Activated CD8-positive, alpha-beta T cell treated with anti-CD3 and anti-CD28 coated beads for 36 hours (primary cell): ENCODE data around the gene CAVIN1. TPM values are rescaled to one million over a fixed set of nuclear protein-coding genes. Genes with fewer than 3 reads are reported as not detected.
A peak's percentile ranks its signal among the peaks of the same experiment; 100 is the strongest.

Source experiments
- ATAC-seq: fragments of 200-7000 bp; cut with Tn5 transposase; one replicate; pipeline ENCODE4 v1.10.0; 2021; ENCODE audit warnings: mild to moderate bottlenecking, moderate library complexity
- CTCF ChIA-PET: fragments of 350-600 bp; sonication (Branson Sonifier 250); formaldehyde crosslinking; loops from one replicate; lab custom pipeline; 2021; ENCODE audit warnings: antibody characterized with exemption; lab: Charles Lee
- POLR2A ChIA-PET: fragments of 350-600 bp; sonication (Branson Sonifier 250); formaldehyde crosslinking; loops from one replicate; lab custom pipeline; 2021; ENCODE audit warnings: antibody characterized with exemption; lab: Charles Lee
- DNase-seq: peaks from one replicate; pipeline ENCODE4 v3.0.0-alpha.2; 2020
- H3K27ac Mint-ChIP-seq: one replicate; pipeline ENCODE4 v1.8.0; 2021; ENCODE audit warnings: mild to moderate bottlenecking, mixed read lengths
- H3K27me3 Mint-ChIP-seq: one replicate; pipeline ENCODE4 v1.8.0; 2021; ENCODE audit warnings: mixed read lengths
- H3K36me3 Mint-ChIP-seq: one replicate; pipeline ENCODE4 v1.8.0; 2021; ENCODE audit warnings: low read depth, mixed read lengths
- H3K4me1 Mint-ChIP-seq: one replicate; pipeline ENCODE4 v1.8.0; 2021; ENCODE audit warnings: low read depth, mixed read lengths
- H3K4me3 Mint-ChIP-seq: one replicate; pipeline ENCODE4 v1.8.0; 2021; ENCODE audit warnings: mild to moderate bottlenecking, moderate library complexity, mixed read lengths
- H3K9me3 Mint-ChIP-seq: one replicate; pipeline ENCODE4 v1.8.0; 2021; ENCODE audit warnings: mixed read lengths
- intact Hi-C: fragments of 100-400 bp; cut with micrococcal nuclease; formaldehyde crosslinking; loops from one replicate; pipeline ENCODE4 v1.10.0; 2022
- total RNA-seq, 2 experiments: library from RNA; stranded (reverse); gene quantifications; one replicate each; pipeline ENCODE4 v1.2.3, GENCODE V29; 2021
- TF ChIP-seq, protein P1 (sequence below): fragments of 200-600 bp; IDR thresholded peaks from one replicate; pipeline ENCODE4 v1.8.0; 2022; ENCODE audit warnings: antibody characterized with exemption, mild to moderate bottlenecking

CAVIN1 gene
- total RNA-seq, 2 experiments from 2014 or later, result 1.8 to 2.0 TPM

DNA sequence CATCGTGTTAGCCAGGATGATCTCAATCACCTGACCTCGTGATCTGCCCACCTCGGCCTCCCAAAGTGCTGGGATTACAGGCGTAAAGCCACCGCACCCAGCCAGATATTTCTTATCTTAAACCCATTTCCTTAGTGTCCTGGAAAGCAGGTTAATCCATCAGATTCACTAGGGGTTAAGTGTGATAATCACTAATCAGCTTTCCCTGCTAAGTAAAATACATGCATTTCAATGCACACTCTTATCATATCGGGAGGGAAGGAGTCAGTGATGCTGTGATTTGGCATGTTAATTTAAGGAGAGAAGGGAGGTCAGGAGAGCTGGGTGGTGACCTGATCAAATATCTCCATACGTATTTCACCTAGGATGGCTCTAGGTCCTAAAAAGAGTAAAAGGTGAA, 63.9 kb downstream of the CAVIN1 start:
- TF ChIP-seq, protein P1, sequence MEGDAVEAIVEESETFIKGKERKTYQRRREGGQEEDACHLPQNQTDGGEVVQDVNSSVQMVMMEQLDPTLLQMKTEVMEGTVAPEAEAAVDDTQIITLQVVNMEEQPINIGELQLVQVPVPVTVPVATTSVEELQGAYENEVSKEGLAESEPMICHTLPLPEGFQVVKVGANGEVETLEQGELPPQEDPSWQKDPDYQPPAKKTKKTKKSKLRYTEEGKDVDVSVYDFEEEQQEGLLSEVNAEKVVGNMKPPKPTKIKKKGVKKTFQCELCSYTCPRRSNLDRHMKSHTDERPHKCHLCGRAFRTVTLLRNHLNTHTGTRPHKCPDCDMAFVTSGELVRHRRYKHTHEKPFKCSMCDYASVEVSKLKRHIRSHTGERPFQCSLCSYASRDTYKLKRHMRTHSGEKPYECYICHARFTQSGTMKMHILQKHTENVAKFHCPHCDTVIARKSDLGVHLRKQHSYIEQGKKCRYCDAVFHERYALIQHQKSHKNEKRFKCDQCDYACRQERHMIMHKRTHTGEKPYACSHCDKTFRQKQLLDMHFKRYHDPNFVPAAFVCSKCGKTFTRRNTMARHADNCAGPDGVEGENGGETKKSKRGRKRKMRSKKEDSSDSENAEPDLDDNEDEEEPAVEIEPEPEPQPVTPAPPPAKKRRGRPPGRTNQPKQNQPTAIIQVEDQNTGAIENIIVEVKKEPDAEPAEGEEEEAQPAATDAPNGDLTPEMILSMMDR, result no peak
- POLR2A ChIA-PET, result interaction anchor here (1.2 to 1.3 kb wide), 3 partner anchors 11 to 30 kb away, joined by 3 to 4 read pairs (median 4); no protein-coding TSS in a partner anchor

DNA sequence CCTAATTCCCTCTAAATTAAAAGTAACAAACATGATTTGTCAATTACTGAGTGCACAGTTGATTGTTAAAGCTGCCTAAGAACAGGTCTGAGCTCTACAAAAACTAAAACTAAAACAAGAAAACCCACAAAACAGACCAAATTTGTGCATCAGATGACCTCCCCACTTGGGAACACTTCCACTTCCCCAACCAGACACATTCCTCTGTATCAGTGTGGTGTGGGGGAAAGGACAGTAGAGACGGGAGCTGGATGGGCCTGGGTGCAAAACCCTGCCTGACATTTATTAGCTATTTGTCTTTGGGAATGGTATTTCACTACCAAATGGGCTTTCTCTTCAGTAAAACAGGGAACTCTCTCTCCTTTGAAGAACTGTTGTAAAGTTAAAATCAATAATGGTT, 64.6 kb downstream of the CAVIN1 start:
- TF ChIP-seq, protein P1, result no peak
- H3K9me3 Mint-ChIP-seq, result no peaks in the 10 kb centered on the region
- intact Hi-C loops, result no loop called here
- peaks cover 65% of the 10 kb centered on the region for H3K4me1 Mint-ChIP-seq
- no peaks in the 10 kb centered on the region for H3K27me3 Mint-ChIP-seq
- ATAC-seq, result no peak
- CTCF ChIA-PET, result interaction anchor here (1.0 to 2.0 kb wide), 9 partner anchors 10 to 169 kb away, joined by 3 to 6 read pairs (median 4); no protein-coding TSS in a partner anchor
- peaks cover 44% of the 10 kb centered on the region for H3K36me3 Mint-ChIP-seq
- no peak for DNase-seq
- POLR2A ChIA-PET, result interaction anchor here (1.2 to 1.3 kb wide), 2 partner anchors 12 to 27 kb away, joined by 3 to 4 read pairs; no protein-coding TSS in a partner anchor
- H3K27ac Mint-ChIP-seq, result peak overlapping the region; percentile 57
- no peak overlapping the region for H3K4me3 Mint-ChIP-seq

More for the DNA sequence above, 63.9 kb downstream of the CAVIN1 start:
- Mint-ChIP-seq H3K4me1 (peaks cover 68% of the 10 kb centered on the region), H3K27me3 (no peaks in the 10 kb centered on the region), H3K9me3 (no peaks in the 10 kb centered on the region), H3K27ac (no peak overlapping the region), H3K36me3 (peaks cover 48% of the 10 kb centered on the region), H3K4me3 (no peak overlapping the region)
- DNase-seq (no peak), ATAC-seq (no peak)
- CTCF ChIA-PET, result interaction anchor here (1.2 to 2.0 kb wide), 6 partner anchors 18 to 47 kb away, joined by 3 to 9 read pairs (median 4); no protein-coding TSS in a partner anchor
- intact Hi-C loops, result no loop called here

DNA sequence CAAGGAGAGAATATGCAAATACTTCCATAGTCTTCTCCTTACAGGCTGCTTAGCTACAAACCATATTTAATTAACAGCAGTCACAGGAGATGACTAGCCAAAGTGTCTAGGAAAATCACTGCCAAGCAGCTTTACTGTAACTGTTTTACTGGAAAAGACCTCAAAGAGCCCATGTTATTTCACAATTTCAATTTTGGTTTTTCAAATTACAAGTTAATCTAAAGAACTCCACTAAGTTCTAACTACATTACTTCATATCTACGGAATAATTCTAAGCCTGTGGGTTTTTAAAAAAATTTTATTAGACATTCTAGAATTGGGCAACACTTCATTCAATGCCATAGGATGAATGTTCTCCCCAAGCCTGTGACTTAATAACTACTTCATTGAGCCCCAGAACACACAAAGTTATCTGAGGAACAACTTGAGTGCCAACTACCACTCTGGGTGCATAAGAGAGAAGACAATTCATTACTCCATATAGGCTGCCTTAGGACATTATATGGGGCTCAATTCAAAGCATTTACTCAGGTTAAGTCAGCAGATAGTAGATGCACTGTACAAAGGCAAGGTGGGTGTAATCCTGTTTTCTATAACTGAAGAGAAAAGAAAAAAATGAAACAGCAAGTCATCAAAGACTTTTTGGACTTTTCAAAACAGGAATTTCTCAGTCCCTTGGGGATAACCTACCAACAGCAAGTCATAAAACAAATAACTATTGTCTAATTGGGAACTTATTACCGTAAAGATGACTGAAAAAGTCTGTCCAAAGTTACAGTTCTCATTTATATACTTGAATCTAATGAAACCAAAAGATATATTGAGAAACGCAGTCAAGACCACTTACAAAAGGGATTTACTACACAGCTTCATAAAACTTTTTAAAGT, 67.9 kb downstream of the CAVIN1 start:
- no peaks in the 10 kb centered on the region for H3K27me3 Mint-ChIP-seq
- peak overlapping the region; percentile 55 for H3K27ac Mint-ChIP-seq
- DNase-seq (no peak), ATAC-seq (no peak)
- peaks cover 26% of the 10 kb centered on the region for H3K36me3 Mint-ChIP-seq
- POLR2A ChIA-PET, result interaction anchor here (0.7 to 1.1 kb wide), 2 partner anchors 13 to 43 kb away, joined by 3 to 5 read pairs; no protein-coding TSS in a partner anchor
- CTCF ChIA-PET, result interaction anchor here (1.0 to 2.3 kb wide), 3 partner anchors 16 to 48 kb away, joined by 3 to 6 read pairs (median 5); no protein-coding TSS in a partner anchor
- peaks cover 48% of the 10 kb centered on the region for H3K4me1 Mint-ChIP-seq
- no peaks in the 10 kb centered on the region for H3K9me3 Mint-ChIP-seq
- intact Hi-C loops, result no loop called here
- no peak overlapping the region for H3K4me3 Mint-ChIP-seq
- TF ChIP-seq, protein P1, result no peak

Other genes with a start within 250 kb of the CAVIN1 start
- gene KCNH4, start 242.1 kb downstream of the CAVIN1 start, total RNA-seq, result under 1 TPM; 0.38 to 0.43 TPM
- not detected for gene HCRT, start 237.8 kb downstream of the CAVIN1 start, total RNA-seq
- gene GHDC, start 228.8 kb downstream of the CAVIN1 start, total RNA-seq, result 10 to 100 TPM; 12.3 to 14.9 TPM
- gene STAT5B, start 146.9 kb downstream of the CAVIN1 start, total RNA-seq, result 100 to 1,000 TPM; 128 to 129 TPM
- 100 to 1,000 TPM; 163 to 190 TPM for gene STAT5A, start 134.8 kb downstream of the CAVIN1 start, total RNA-seq
- gene STAT3, start 34.8 kb downstream of the CAVIN1 start, total RNA-seq, result 100 to 1,000 TPM; 276 to 286 TPM
- 1 to 10 TPM; 5.8 to 7.1 TPM for gene ATP6V0A1, start 35.6 kb upstream of the CAVIN1 start, total RNA-seq
- 10 to 100 TPM; 10.8 to 11.4 TPM for gene NAGLU, start 113.0 kb upstream of the CAVIN1 start, total RNA-seq
- gene HSD17B1, start 129.7 kb upstream of the CAVIN1 start, total RNA-seq, result under 1 TPM; 0.43 to 0.49 TPM
- gene COASY, start 138.9 kb upstream of the CAVIN1 start, total RNA-seq, result 10 to 100 TPM; 59.5 to 60.9 TPM
- 10 to 100 TPM; 42.7 to 45.9 TPM for gene MLX, start 143.8 kb upstream of the CAVIN1 start, total RNA-seq
- 10 to 100 TPM; 18.1 to 21.4 TPM for gene PSMC3IP, start 154.5 kb upstream of the CAVIN1 start, total RNA-seq
- gene RETREG3, start 186.1 kb upstream of the CAVIN1 start, total RNA-seq, result 10 to 100 TPM; 25.0 to 28.2 TPM
- 10 to 100 TPM; 79.5 to 82.4 TPM for gene TUBG1, start 186.4 kb upstream of the CAVIN1 start, total RNA-seq
- gene TUBG2, start 236.0 kb upstream of the CAVIN1 start, total RNA-seq, result 1 to 10 TPM; 7.5 TPM